Testis (tissue), 2 donors: ENCODE data around the gene COL23A1.

Experiments used
- CTCF ChIP-seq, 3 experiments: fragments of 450-650 bp in 2 of 3; fragments of 200-600 bp in 1 of 3; sonication (generic) in 1 of 3; IDR thresholded peaks; one replicate each; pipeline ENCODE4 v1.5.1; 2016 to 2019; ENCODE audit warnings: antibody characterized with exemption in 3 of 3, mild to moderate bottlenecking in 2 of 3, moderate library complexity in 1 of 3
- POLR2A ChIP-seq: fragments of 450-650 bp; IDR thresholded peaks from one replicate; pipeline ENCODE4 v1.6.1; 2017; ENCODE audit warnings: antibody characterized with exemption, mild to moderate bottlenecking, moderate library complexity

GRCh38 chr5:178530526-178530925, 59.7 kb downstream of the COL23A1 start:
- TF ChIP-seq CTCF (IDR thresholded peaks at IDR 0.05) (no peak), POLR2A (no peak)
